Lower leg skin (tissue), 3 donors: Measurements from ENCODE around the gene ALDOC.

Experiments used
- POLR2A ChIP-seq, 2 donors: fragments of 450-650 bp; IDR thresholded peaks; one replicate each; pipeline ENCODE4 v1.6.1; 2016 to 2017; ENCODE audit warnings: antibody characterized with exemption in 2 of 2, mild to moderate bottlenecking in 1 of 2, moderate library complexity in 1 of 2
- TF ChIP-seq, protein P1 (sequence below), 3 donors: fragments of 450-650 bp; IDR thresholded peaks; one replicate each; pipeline ENCODE4 v1.5.1; 2016; ENCODE audit warnings: antibody characterized with exemption in 3 of 3, mild to moderate bottlenecking in 3 of 3, moderate library complexity in 2 of 3

DNA sequence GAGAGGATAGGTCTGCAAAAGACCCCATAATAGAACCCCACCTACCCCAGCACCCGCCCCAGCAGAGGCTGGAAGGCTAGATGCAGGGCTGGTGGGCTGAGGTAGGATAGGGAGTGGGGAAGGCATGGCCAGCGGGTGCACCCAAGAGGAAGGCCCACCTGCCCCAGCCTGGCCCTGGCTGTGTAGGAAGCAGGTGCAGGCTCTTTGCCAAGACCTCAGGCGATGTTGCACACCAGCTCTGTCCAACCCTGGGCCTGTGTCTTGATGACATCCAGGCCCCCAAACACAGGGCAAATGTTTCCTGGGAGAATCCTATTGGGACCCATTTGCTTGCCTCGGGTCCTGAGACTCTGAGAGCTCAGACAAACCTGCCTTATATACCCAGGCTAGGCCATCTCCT lies 36.5 kb downstream of the ALDOC start:
- TF ChIP-seq, protein P1, sequence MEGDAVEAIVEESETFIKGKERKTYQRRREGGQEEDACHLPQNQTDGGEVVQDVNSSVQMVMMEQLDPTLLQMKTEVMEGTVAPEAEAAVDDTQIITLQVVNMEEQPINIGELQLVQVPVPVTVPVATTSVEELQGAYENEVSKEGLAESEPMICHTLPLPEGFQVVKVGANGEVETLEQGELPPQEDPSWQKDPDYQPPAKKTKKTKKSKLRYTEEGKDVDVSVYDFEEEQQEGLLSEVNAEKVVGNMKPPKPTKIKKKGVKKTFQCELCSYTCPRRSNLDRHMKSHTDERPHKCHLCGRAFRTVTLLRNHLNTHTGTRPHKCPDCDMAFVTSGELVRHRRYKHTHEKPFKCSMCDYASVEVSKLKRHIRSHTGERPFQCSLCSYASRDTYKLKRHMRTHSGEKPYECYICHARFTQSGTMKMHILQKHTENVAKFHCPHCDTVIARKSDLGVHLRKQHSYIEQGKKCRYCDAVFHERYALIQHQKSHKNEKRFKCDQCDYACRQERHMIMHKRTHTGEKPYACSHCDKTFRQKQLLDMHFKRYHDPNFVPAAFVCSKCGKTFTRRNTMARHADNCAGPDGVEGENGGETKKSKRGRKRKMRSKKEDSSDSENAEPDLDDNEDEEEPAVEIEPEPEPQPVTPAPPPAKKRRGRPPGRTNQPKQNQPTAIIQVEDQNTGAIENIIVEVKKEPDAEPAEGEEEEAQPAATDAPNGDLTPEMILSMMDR (IDR thresholded peaks at IDR 0.05) = no peak
- no peak for TF ChIP-seq POLR2A (IDR thresholded peaks at IDR 0.05)
